Measurements from ENCODE around the gene IRAK1. TPM values are rescaled to one million over a fixed set of nuclear protein-coding genes. Genes with fewer than 3 reads are reported as not detected.

IRAK1 gene
- total and polyA plus RNA-seq, 2 of the 13 experiments (the other 11 are each of a cell fraction or from before 2014, with no cell fraction given), result 57.7 to 77.3 TPM

DNA sequence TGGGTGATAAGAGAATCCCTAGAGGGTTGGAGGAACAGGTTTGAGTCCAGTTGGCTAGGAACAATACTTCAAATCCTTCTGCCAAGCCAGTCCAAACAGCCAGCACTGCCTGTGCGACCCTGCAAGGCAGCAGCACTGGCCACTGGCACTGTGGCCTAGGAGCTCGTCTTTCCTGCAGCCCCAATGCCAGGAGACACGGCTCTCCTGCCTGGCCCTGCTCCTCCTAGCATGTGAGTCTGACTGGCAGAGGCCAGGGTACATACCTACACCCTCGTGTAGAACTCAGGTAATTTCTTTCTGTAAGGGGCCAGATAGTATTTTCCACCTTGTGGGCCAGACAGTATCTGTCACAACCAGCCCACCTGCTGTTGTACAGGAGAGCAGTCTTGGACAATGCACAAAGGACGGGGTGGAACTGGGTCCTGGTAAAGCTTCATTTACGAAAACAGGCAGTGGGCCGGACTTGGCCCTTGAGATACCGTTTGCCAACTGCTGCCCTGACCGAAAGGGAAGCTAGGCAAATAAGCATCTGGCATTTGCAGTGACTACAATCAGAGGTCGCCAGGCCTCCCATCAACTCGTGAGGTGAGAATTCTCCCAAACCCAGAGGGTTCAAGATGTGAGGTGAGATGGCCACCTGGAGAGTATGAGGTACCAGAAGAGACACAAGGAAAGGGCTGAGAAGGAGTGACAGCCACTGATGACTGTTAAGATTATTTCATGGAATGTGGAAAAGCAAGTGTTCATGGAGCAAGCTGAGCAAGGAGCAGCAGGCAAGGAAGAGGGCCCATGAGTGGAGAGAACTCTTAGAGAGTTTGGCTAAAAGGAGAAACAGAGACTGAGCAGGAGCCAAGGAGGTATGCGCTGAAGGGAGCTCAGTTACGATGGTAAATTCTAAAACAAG lies 29.8 kb upstream of the IRAK1 start:
- Histone ChIP-seq H3K4me2 (ENCODE audit: low read depth, low read length) (no peak overlapping the region), H3K27me3 (ENCODE audit: control insufficient read depth in 1 of 2, insufficient read depth in 2 of 2, low read length in 2 of 2) (no peaks in the 10 kb centered on the region; a peak in 1 of 5 replicates), H3K4me1 (ENCODE audit: insufficient read depth, low read length) (peaks cover 10% of the 10 kb centered on the region), H3K36me3 (replicated peaks in 1 of 2; ENCODE audit: control insufficient read depth in 1 of 2, insufficient read depth in 2 of 2, low read length in 2 of 2) (peaks cover 3 to 13% of the 10 kb centered on the region in 2 experiments; a peak in 3 of 5 replicates), H3K79me2 (ENCODE audit: insufficient read depth, low read length) (peaks cover 19% of the 10 kb centered on the region), H3K27ac (ENCODE audit: extremely low read length, insufficient read depth, low read length) (no peak overlapping the region), H3K9ac (ENCODE audit: insufficient read depth, low read depth, low read length) (no peak overlapping the region), H3K4me3 (replicated peaks in 1 of 3; ENCODE audit: insufficient read depth in 1 of 3, low read depth in 2 of 3, low read length in 3 of 3) (no peak overlapping the region), H3K9me3 (ENCODE audit: low read length) (no peaks in the 10 kb centered on the region), H4K20me1 (ENCODE audit: insufficient read depth, low read length) (no peaks in the 10 kb centered on the region), H2AFZ (ENCODE audit: low read length) (no peak overlapping the region)
- DNase-seq (ENCODE audit: low spot score), result no peak
- WGBS (ENCODE audit: low lambda C conversion rate), result 96% methylated on average over 4 of the region's 13 CpGs
- ChIA-PET CTCF (ENCODE audit: low intra/inter-chr PET ratio, low total read pairs) (no interaction called here), POLR2A (interaction anchor here (1.4 kb wide), 1 partner anchor 9 kb away, joined by 3 read pairs; no protein-coding TSS in a partner anchor)
- BruUV-seq (replicated peaks), result no TSS peak
- in situ Hi-C loops (cut with HindIII; ENCODE audit: extremely low pct_ligation_motif_present, low pct_unique_long_range_greater_than_20kb) (loop anchor here (5.0 kb wide), 1 partner anchor 37 kb away; no protein-coding TSS in a partner anchor), intact Hi-C loops (cut with micrococcal nuclease; ENCODE audit: unreplicated experiment) (loop anchor here (5.0 kb wide), 1 partner anchor 37 kb away; no protein-coding TSS in a partner anchor)
- no peak for TF ChIP-seq ZNF720 (CRISPR knock-in tag; IDR thresholded peaks at IDR 0.05)
- no peak for TF ChIP-seq SAP130 (CRISPR knock-in tag; IDR thresholded peaks at IDR 0.05; ENCODE audit: low read depth)
- no peak for TF ChIP-seq ZFY (CRISPR knock-in tag; IDR thresholded peaks at IDR 0.05)
- TF ChIP-seq, protein P1, sequence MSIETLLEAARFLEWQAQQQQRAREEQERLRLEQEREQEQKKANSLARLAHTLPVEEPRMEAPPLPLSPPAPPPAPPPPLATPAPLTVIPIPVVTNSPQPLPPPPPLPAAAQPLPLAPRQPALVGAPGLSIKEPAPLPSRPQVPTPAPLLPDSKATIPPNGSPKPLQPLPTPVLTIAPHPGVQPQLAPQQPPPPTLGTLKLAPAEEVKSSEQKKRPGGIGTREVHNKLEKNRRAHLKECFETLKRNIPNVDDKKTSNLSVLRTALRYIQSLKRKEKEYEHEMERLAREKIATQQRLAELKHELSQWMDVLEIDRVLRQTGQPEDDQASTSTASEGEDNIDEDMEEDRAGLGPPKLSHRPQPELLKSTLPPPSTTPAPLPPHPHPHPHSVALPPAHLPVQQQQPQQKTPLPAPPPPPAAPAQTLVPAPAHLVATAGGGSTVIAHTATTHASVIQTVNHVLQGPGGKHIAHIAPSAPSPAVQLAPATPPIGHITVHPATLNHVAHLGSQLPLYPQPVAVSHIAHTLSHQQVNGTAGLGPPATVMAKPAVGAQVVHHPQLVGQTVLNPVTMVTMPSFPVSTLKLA (IDR thresholded peaks at IDR 0.05), result no peak
- no peak for FAIRE-seq
- ATAC-seq, result no peak

DNA sequence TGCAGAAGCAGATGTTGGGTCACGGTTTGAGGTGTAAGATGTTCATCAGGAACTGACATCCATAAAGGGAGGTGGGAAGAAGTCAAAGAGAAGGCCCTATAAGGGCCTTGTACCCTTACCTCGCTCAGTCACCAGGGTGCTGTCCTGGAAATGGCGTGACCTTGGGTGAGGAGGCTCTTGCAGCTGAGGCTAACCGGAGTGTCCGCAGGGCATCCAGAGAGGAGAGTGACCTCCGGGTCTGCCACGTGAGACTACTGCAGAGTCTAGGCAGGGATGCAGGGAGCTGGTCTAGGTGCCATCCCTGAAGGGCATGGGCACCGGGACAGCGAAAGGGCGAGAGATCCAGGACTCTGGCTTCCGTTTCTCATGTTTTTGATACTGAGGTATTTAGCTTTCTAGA lies 28.7 kb upstream of the IRAK1 start:
- H4K20me1 ChIP-seq (ENCODE audit: insufficient read depth, low read length), result no peaks in the 10 kb centered on the region
- BruUV-seq (replicated peaks), result no TSS peak
- ChIA-PET CTCF (ENCODE audit: low intra/inter-chr PET ratio, low total read pairs) (no interaction called here), POLR2A (interaction anchor here (1.4 kb wide), 1 partner anchor 8 kb away, joined by 3 read pairs; no protein-coding TSS in a partner anchor)
- intact Hi-C loops (cut with micrococcal nuclease; ENCODE audit: unreplicated experiment), result no loop called here
- in situ Hi-C loops (cut with HindIII; ENCODE audit: extremely low pct_ligation_motif_present, low pct_unique_long_range_greater_than_20kb), result no loop called here
- peaks cover 19% of the 10 kb centered on the region for H3K79me2 ChIP-seq (ENCODE audit: insufficient read depth, low read length)
- H3K4me3 ChIP-seq (replicated peaks in 1 of 3; ENCODE audit: insufficient read depth in 1 of 3, low read depth in 2 of 3, low read length in 3 of 3), result no peak overlapping the region
- H3K4me2 ChIP-seq (ENCODE audit: low read depth, low read length), result no peak overlapping the region
- H3K36me3 ChIP-seq (replicated peaks in 1 of 2; ENCODE audit: control insufficient read depth in 1 of 2, insufficient read depth in 2 of 2, low read length in 2 of 2), result peaks cover 3 to 13% of the 10 kb centered on the region in 2 experiments; a peak in 3 of 5 replicates
- H3K9ac ChIP-seq (ENCODE audit: insufficient read depth, low read depth, low read length), result no peak overlapping the region
- DNase-seq (ENCODE audit: low spot score) (no peak), ATAC-seq (no peak), FAIRE-seq (no peak)
- H3K27ac ChIP-seq (ENCODE audit: extremely low read length, insufficient read depth, low read length), result no peak overlapping the region
- peaks cover 10% of the 10 kb centered on the region for H3K4me1 ChIP-seq (ENCODE audit: insufficient read depth, low read length)
- H3K9me3 ChIP-seq (ENCODE audit: low read length), result no peaks in the 10 kb centered on the region
- no peaks in the 10 kb centered on the region; a peak in 1 of 5 replicates for H3K27me3 ChIP-seq (ENCODE audit: control insufficient read depth in 1 of 2, insufficient read depth in 2 of 2, low read length in 2 of 2)
- 100% methylated on average over 2 of the region's 11 CpGs for WGBS (ENCODE audit: low lambda C conversion rate)
- no peak overlapping the region for H2AFZ ChIP-seq (ENCODE audit: low read length)
- TF ChIP-seq ZNF3 (CRISPR knock-in tag; IDR thresholded peaks at IDR 0.05) (no peak), FOXC1 (CRISPR knock-in tag; IDR thresholded peaks at IDR 0.05; ENCODE audit: borderline replicate concordance) (no peak), TARDBP (CRISPR knock-in tag; IDR thresholded peaks at IDR 0.05) (no peak), PTBP1 (IDR thresholded peaks at IDR 0.05; ENCODE audit: low read depth, low read length, poor library complexity, severe bottlenecking) (no peak), MTA1 (CRISPR knock-in tag; IDR thresholded peaks at IDR 0.05; ENCODE audit: borderline replicate concordance) (no peak), KAT7 (CRISPR knock-in tag; IDR thresholded peaks at IDR 0.05; ENCODE audit: borderline replicate concordance) (no peak), ZNF383 (CRISPR knock-in tag; IDR thresholded peaks at IDR 0.05; ENCODE audit: borderline replicate concordance) (no peak)
- TF ChIP-seq, protein P2, sequence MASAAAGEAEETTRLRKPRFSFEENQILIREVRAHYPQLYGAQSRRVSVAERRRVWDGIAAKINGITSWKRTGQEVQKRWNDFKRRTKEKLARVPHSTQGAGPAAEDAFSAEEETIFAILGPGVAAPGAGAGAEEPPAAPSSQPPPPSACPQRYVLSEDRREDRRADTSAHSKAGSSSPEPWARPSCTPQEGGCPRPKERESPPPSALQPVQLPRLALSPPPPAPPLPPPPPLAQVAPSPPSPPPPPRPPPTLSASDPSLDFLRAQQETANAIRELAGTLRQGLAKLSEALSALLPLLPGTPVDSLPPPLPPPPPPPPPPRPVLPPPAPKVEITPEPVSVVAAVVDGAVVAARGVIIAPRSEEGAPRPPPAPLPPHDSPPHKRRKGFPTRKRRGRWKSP (CRISPR knock-in tag; IDR thresholded peaks at IDR 0.05), result no peak
- TF ChIP-seq, protein P3, sequence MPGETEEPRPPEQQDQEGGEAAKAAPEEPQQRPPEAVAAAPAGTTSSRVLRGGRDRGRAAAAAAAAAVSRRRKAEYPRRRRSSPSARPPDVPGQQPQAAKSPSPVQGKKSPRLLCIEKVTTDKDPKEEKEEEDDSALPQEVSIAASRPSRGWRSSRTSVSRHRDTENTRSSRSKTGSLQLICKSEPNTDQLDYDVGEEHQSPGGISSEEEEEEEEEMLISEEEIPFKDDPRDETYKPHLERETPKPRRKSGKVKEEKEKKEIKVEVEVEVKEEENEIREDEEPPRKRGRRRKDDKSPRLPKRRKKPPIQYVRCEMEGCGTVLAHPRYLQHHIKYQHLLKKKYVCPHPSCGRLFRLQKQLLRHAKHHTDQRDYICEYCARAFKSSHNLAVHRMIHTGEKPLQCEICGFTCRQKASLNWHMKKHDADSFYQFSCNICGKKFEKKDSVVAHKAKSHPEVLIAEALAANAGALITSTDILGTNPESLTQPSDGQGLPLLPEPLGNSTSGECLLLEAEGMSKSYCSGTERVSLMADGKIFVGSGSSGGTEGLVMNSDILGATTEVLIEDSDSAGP (CRISPR knock-in tag; IDR thresholded peaks at IDR 0.05; ENCODE audit: borderline replicate concordance), result no peak

Measured in HepG2 (cell line).